ENCODE results near the gene PPP2R2C. TPM values are rescaled to one million over a fixed set of nuclear protein-coding genes. Genes with fewer than 3 reads are reported as not detected.
A peak's percentile ranks its signal among the peaks of the same experiment; 100 is the strongest.

The PPP2R2C gene
- total RNA-seq, 2 experiments from 2014 or later: not detected

DNA sequence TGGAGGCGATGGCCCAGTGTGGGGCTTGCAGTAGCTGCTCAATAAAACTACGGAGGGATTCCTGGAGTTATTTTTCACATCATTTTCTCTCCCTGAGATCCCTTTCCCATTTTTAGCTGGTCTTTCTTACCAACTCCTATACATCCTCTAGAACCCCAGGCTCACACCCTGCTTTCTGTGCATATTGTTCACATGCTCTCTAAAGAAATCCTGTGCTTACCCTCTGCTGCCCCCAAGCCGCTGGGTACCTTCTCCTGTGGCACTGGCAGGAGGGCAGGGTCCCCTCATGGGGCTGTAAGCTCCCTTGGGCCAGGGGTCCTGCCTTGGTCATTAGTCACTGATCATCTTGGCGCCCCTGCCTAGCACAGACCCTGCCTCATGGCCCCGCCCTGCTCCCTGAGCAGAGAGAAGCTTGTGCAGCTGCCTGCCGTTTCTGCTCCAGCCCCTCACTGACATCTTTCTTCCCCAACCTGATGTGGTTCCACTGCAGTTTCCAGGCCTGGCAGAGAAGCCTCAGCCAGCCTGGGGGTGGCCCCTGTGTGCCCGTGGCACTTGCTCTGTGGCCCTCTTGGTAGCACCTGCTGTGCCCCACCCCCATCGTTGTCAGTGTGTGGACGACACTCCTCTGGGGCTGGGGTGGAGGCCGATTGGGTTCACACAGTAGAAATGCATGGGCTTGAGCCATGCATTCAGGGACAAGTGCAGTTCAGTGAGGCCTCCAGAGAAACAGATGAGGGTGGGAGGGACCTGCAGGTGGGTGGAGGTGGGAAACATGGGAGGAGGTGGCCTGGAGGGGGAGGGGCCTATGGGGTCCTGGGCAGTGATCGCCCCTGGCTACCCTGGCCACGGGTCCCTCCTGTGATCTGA is 133.2 kb downstream of the PPP2R2C start:
- H3K27me3 Mint-ChIP-seq (ENCODE audit: low read depth): peaks cover 40% of the 10 kb centered on the region
- no peaks in the 10 kb centered on the region for H3K9me3 Mint-ChIP-seq
- H3K4me1 Mint-ChIP-seq (ENCODE audit: low read depth): peaks cover 6% of the 10 kb centered on the region
- H3K27ac Mint-ChIP-seq: no peak overlapping the region
- no peak overlapping the region for H3K4me3 Mint-ChIP-seq
- no peaks in the 10 kb centered on the region for H3K36me3 Mint-ChIP-seq (ENCODE audit: low read depth)
- intact Hi-C loops (cut with micrococcal nuclease): no loop called here
- CTCF ChIA-PET: interaction anchor here (0.8 to 1.2 kb wide), 2 partner anchors 8 to 12 kb away, joined by 3 to 4 read pairs; no protein-coding TSS in a partner anchor
- DNase-seq: no peak

GRCh38 chr4:6338175-6338950 is 134.1 kb downstream of the PPP2R2C start:
- CTCF ChIA-PET: interaction anchor here (1.2 kb wide), 1 partner anchor 11 kb away, joined by 4 read pairs; no protein-coding TSS in a partner anchor
- intact Hi-C loops (cut with micrococcal nuclease): no loop called here
- Mint-ChIP-seq H3K4me3 (no peak overlapping the region), H3K9me3 (no peaks in the 10 kb centered on the region), H3K27ac (no peak overlapping the region), H3K27me3 (ENCODE audit: low read depth) (peaks cover 41% of the 10 kb centered on the region), H3K36me3 (ENCODE audit: low read depth) (no peaks in the 10 kb centered on the region), H3K4me1 (ENCODE audit: low read depth) (peaks cover 6% of the 10 kb centered on the region)
- no peak for DNase-seq

DNA sequence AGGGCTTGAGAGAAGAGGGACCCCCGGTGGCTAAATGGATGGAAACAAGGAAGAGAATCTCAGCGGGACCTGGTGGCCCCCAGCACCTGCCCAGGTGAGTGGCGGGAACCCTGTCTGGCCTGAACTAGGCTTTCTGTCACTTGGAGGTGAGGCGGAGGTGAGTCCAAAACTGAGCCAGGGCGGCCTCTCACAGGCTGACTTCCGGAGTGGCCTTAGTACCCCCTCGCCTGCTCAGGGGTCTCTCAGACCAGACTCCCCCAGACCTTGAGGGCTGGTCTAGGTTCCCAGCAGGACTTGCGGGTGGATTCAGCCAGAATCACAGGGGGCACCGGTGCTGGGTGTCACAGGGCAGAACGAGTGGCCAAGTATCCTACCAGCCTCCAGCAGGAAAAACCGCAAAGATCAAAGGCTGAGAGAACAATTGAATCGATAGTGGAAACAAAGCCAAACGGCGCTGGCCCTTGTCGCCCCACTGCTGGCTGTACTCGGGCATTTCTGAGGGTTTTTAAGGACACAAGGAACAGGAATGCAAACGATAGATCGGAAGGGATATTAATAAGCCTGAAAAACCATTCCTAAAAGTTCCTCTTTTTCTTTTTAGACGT is 135.0 kb downstream of the PPP2R2C start:
- intact Hi-C loops (cut with micrococcal nuclease): no loop called here

GRCh38 chr4:6336166-6336565 is 136.2 kb downstream of the PPP2R2C start:
- no peak overlapping the region for H3K4me3 Mint-ChIP-seq
- no peak overlapping the region for H3K27ac Mint-ChIP-seq
- intact Hi-C loops (cut with micrococcal nuclease): no loop called here
- peaks cover 39% of the 10 kb centered on the region for H3K27me3 Mint-ChIP-seq (ENCODE audit: low read depth)
- no peak for DNase-seq
- H3K4me1 Mint-ChIP-seq (ENCODE audit: low read depth): peaks cover 6% of the 10 kb centered on the region
- peaks cover 1% of the 10 kb centered on the region for H3K9me3 Mint-ChIP-seq
- CTCF ChIA-PET: no interaction called here
- no peaks in the 10 kb centered on the region for H3K36me3 Mint-ChIP-seq (ENCODE audit: low read depth)

More for the DNA sequence above, 135.0 kb downstream of the PPP2R2C start:
- CTCF ChIA-PET: no interaction called here
- H3K27me3 Mint-ChIP-seq (ENCODE audit: low read depth): peaks cover 42% of the 10 kb centered on the region
- H3K27ac Mint-ChIP-seq: no peak overlapping the region
- H3K4me3 Mint-ChIP-seq: no peak overlapping the region
- no peaks in the 10 kb centered on the region for H3K36me3 Mint-ChIP-seq (ENCODE audit: low read depth)
- H3K9me3 Mint-ChIP-seq: no peaks in the 10 kb centered on the region
- no peak for DNase-seq
- H3K4me1 Mint-ChIP-seq (ENCODE audit: low read depth): peaks cover 6% of the 10 kb centered on the region

DNA sequence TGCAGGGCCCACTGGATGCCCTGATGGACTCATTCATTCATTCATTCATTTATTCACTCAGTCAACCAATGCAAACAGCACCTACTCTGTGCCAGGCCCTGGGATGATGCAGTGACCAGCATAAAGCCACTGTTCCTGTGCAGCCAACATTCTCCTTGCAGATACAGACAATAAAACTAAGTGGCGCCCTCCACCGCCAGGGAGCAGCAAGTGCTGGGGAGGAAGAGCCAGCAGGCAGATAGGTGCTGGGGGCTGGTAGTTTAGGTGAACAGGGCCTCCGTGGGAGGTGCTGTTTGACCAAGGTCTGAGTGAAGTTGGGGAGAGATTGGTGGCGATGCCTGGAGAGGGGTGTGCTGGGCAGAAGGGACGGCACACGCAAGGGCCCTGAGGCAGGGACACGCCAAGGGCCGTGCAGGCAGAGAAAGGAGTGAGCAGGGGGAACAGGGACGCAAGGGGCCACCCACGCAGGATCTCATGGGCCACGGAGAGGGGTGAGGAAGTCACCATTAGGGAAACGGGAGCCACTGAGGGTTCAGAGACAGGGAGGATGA is 137.3 kb downstream of the PPP2R2C start:
- CTCF ChIA-PET: interaction anchor here (1.8 kb wide), 1 partner anchor 84 kb away, joined by 6 read pairs; no protein-coding TSS in a partner anchor

DNA sequence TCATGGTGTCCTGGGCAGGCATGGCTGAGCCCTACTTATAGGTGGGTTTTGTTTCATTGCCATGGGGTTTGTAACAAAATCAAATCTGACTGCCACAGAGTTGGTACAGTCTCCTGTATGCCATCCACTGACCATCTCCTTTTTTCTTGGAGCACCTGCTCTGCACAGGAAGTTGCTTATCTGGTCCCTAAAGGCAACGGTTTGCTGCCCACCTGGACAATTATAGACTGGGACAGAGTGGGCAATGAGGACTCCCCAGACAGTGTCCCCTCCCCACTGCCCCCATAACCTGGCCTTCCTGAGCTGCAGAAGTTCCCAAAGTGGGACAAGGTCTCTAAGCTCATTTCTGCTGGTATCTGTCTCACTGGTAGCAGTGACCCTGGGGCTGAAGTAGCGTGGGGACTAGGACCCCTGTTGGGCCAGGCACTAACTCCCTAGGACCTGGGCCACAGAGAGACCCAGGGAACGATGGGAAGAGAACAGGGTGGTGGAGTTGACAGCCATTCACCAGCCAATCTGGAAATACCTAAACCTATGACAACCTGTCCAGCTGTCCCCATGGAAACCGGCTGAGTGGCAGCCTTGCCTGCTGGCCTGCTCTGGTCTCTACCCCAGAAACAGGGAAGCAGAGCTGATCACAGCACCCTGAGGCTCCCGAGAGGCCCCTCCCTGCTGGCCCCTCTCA is 138.1 kb downstream of the PPP2R2C start:
- H3K4me3 Mint-ChIP-seq: no peak overlapping the region
- intact Hi-C loops (cut with micrococcal nuclease): no loop called here
- no peaks in the 10 kb centered on the region for H3K36me3 Mint-ChIP-seq (ENCODE audit: low read depth)

More for the DNA sequence above, 137.3 kb downstream of the PPP2R2C start:
- no peak overlapping the region for H3K4me3 Mint-ChIP-seq
- intact Hi-C loops (cut with micrococcal nuclease): no loop called here
- H3K9me3 Mint-ChIP-seq: peaks cover 1% of the 10 kb centered on the region
- H3K27me3 Mint-ChIP-seq (ENCODE audit: low read depth): peaks cover 32% of the 10 kb centered on the region
- H3K27ac Mint-ChIP-seq: no peak overlapping the region
- H3K4me1 Mint-ChIP-seq (ENCODE audit: low read depth): peaks cover 6% of the 10 kb centered on the region
- DNase-seq: no peak
- H3K36me3 Mint-ChIP-seq (ENCODE audit: low read depth): no peaks in the 10 kb centered on the region

DNA sequence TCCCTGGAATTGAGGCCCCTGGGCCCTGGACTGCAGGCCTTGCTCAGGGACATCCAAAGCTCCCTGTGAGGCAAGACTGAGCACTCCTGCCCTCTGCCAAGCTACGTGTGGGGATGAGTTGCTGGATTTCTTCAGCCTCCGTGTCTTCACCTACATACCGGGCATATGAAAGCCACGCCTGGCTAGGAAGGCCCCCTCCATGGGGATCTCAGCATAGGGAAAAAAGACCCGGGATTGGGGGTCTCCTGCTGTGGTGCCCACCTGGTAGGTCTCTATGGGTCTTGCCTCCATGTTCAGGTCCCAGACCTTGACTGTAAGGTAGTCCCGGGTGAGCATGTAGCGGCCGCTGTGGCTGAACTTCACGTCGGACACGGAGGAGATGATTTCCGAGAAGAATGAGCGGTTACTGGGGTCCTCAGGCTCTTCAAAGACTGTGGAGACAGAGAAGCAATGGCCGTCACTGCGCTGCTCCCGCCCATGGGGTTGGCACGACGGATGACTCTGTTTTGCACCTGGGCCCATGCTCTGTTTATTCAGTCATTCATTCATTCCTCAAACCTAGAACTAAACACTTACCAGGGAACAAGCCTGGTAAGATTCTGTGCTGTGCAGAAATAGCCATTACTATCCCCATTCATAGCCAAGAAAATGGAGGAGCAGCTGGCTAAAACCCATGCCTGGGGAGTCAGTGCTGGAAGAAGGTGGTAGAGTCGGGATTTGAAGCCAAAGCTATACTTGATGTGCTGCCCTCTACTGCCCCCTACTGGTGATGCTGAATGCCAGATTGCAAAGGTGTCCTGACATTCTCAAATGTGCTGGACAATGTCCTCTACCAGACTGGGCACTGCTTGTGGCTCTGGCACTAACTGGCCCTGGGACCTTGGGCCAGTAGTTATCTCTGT is 138.9 kb downstream of the PPP2R2C start:
- DNase-seq: peak; percentile 43
- Mint-ChIP-seq H3K4me1 (ENCODE audit: low read depth) (peaks cover 6% of the 10 kb centered on the region), H3K27me3 (ENCODE audit: low read depth) (peaks cover 28% of the 10 kb centered on the region), H3K36me3 (ENCODE audit: low read depth) (no peaks in the 10 kb centered on the region), H3K4me3 (no peak overlapping the region), H3K27ac (no peak overlapping the region), H3K9me3 (peaks cover 1% of the 10 kb centered on the region)
- CTCF ChIA-PET: interaction anchor here (0.6 to 4.2 kb wide), 6 partner anchors 62 to 84 kb away, joined by 4 to 58 read pairs (median 6); no protein-coding TSS in a partner anchor
- intact Hi-C loops (cut with micrococcal nuclease): loop anchor here (2.0 kb wide), 1 partner anchor 215 kb away; no protein-coding TSS in a partner anchor

More for the DNA sequence above, 138.1 kb downstream of the PPP2R2C start:
- peaks cover 28% of the 10 kb centered on the region for H3K27me3 Mint-ChIP-seq (ENCODE audit: low read depth)
- H3K9me3 Mint-ChIP-seq: peaks cover 1% of the 10 kb centered on the region
- CTCF ChIA-PET: interaction anchor here (0.6 to 1.8 kb wide), 4 partner anchors 75 to 85 kb away, joined by 4 to 6 read pairs (median 5); no protein-coding TSS in a partner anchor
- no peak overlapping the region for H3K27ac Mint-ChIP-seq
- DNase-seq: no peak
- peaks cover 6% of the 10 kb centered on the region for H3K4me1 Mint-ChIP-seq (ENCODE audit: low read depth)

- intact Hi-C loops (cut with micrococcal nuclease): loop anchor here (2.0 kb wide), 1 partner anchor 216 kb away; no protein-coding TSS in a partner anchor
- no peak for DNase-seq
- Mint-ChIP-seq H3K36me3 (ENCODE audit: low read depth) (no peaks in the 10 kb centered on the region), H3K27me3 (ENCODE audit: low read depth) (peaks cover 27% of the 10 kb centered on the region), H3K4me3 (no peak overlapping the region), H3K27ac (no peak overlapping the region), H3K4me1 (ENCODE audit: low read depth) (peaks cover 2% of the 10 kb centered on the region), H3K9me3 (peaks cover 1% of the 10 kb centered on the region)
- CTCF ChIA-PET: interaction anchor here (0.6 to 4.2 kb wide), 11 partner anchors 9 to 487 kb away, joined by 3 to 58 read pairs (median 5); no protein-coding TSS in a partner anchor
Observed at GRCh38 chr4:6332669-6333050, 139.8 kb downstream of the PPP2R2C start.

GRCh38 chr4:6332042-6332668 is 140.3 kb downstream of the PPP2R2C start:
- H3K27me3 Mint-ChIP-seq (ENCODE audit: low read depth): peaks cover 23% of the 10 kb centered on the region

GRCh38 chr4:6331468-6331867 is 140.9 kb downstream of the PPP2R2C start:
- intact Hi-C loops (cut with micrococcal nuclease): no loop called here
- Mint-ChIP-seq H3K27me3 (ENCODE audit: low read depth) (peaks cover 19% of the 10 kb centered on the region), H3K4me3 (no peak overlapping the region), H3K4me1 (ENCODE audit: low read depth) (no peaks in the 10 kb centered on the region), H3K36me3 (ENCODE audit: low read depth) (no peaks in the 10 kb centered on the region), H3K9me3 (peaks cover 1% of the 10 kb centered on the region), H3K27ac (no peak overlapping the region)
- CTCF ChIA-PET: interaction anchor here (0.6 to 4.2 kb wide), 20 partner anchors 8 to 1879 kb away, joined by 3 to 58 read pairs (median 3); partner anchors contain the start of gene WFS1
- DNase-seq: no peak

More at GRCh38 chr4:6332042-6332668, 140.3 kb downstream of the PPP2R2C start:
- Mint-ChIP-seq H3K4me1 (ENCODE audit: low read depth) (peaks cover 2% of the 10 kb centered on the region), H3K27ac (no peak overlapping the region), H3K36me3 (ENCODE audit: low read depth) (no peaks in the 10 kb centered on the region), H3K9me3 (peaks cover 1% of the 10 kb centered on the region), H3K4me3 (no peak overlapping the region)
- peak; percentile 38 for DNase-seq
- CTCF ChIA-PET: interaction anchor here (0.6 to 4.2 kb wide), 18 partner anchors 8 to 1879 kb away, joined by 3 to 58 read pairs (median 4); partner anchors contain the start of gene WFS1
- intact Hi-C loops (cut with micrococcal nuclease): loop anchor here (2.0 kb wide), 1 partner anchor 217 kb away; no protein-coding TSS in a partner anchor

All from activated naive CD4-positive, alpha-beta T cell treated with anti-CD3 and anti-CD28 coated beads for 36 hours (primary cell).